Measurements from ENCODE around the gene MACROD1. TPM values are rescaled to one million over a fixed set of nuclear protein-coding genes. Genes with fewer than 3 reads are reported as not detected.

Gene MACROD1
- total RNA-seq, 1 donor from 2014 or later: 27.8 TPM

DNA sequence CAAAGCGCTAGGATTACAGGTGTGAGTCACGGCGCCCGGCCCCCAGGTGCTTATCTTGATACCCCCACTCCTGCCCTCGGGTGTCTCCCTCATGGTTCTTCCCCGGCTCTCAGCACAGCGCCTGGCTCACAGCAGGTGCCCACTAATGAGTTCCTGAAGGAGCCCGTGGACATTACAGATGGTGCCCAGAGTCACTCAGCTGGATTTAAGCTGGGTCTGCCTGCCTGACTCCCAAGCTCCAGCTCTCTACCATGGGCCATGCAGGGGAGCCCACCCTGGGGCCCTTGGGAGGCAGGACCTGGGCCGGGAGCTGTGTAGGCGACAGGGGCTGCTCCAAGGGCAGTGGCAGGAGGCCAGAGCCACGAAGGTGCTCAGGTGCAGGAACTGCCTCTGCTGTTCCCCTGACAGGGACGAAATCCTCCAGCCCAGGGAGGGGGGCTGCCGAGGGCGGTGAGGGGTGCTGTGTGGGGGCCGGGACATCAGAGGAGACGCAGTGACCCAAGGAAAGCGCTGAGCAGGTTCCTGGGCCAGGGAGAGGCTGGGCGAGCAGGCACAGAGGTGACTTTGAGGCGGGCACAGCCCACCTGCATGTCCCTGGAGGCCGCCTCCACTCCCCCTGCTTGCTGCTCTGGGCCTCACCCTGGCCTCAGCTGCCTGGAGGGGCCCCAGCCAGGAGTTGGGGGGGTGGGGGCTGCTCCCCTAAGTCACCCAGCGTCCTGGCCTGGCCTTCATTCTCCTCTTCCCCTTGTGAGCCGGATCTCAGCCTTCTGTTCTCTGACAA, 144.7 kb downstream of the MACROD1 start:
- H3K4me3 ChIP-seq (ENCODE audit: low read depth, low read length): no peak overlapping the region
- no peak for DNase-seq (ENCODE audit: low read depth)
- TF ChIP-seq, protein P1, sequence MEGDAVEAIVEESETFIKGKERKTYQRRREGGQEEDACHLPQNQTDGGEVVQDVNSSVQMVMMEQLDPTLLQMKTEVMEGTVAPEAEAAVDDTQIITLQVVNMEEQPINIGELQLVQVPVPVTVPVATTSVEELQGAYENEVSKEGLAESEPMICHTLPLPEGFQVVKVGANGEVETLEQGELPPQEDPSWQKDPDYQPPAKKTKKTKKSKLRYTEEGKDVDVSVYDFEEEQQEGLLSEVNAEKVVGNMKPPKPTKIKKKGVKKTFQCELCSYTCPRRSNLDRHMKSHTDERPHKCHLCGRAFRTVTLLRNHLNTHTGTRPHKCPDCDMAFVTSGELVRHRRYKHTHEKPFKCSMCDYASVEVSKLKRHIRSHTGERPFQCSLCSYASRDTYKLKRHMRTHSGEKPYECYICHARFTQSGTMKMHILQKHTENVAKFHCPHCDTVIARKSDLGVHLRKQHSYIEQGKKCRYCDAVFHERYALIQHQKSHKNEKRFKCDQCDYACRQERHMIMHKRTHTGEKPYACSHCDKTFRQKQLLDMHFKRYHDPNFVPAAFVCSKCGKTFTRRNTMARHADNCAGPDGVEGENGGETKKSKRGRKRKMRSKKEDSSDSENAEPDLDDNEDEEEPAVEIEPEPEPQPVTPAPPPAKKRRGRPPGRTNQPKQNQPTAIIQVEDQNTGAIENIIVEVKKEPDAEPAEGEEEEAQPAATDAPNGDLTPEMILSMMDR (conservative IDR thresholded peaks at IDR 0.05; ENCODE audit: low read depth, low read length): no peak

DNA sequence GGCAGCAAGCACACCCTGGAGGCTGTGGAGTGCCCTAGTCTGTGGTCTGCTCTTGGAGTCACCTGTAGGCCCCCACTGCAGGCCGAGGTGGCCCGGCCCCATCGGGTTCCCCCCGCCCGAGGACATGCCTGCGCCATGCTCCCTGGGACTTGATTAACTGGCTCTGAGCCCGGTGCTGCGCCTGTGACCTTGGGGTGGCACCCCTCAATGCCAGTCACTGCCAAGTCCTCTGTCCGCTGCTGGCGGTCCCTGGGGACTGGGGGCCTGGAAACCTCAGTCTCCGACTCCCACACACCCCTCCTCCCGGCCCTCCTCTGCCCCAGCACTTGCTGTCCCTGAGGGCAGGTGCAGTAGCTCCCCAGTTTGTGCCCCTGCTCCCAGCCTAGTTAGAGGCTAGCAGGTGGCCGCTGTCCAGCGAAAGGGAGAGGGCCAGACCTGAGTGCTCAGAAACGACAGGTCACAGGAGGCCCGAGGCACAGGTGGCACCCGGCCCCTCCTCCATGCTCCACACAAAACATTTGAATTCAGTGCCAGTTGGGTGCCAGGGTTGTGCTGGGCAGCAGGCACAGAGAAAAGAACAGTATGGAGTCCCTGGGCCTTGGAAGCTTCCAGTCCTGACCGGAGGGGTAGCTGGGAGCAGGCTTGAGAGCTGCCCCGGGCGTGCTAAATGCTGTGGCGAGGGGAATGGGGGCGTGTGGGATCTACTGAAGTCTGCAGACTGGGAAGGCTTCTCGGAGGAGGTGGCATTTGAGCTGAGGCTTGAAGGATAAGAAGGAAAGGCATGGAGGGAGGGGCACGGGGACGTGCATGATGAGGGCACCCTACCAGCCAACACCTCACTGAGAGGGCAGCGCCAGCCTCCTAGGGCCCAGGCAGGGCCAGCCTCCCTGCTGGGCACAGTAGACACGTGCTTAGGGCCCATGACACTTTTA, 146.5 kb downstream of the MACROD1 start:
- TF ChIP-seq, protein P1 (conservative IDR thresholded peaks at IDR 0.05; ENCODE audit: low read depth, low read length): no peak
- H3K4me3 ChIP-seq (ENCODE audit: low read depth, low read length): no peak overlapping the region
- DNase-seq (ENCODE audit: low read depth): no peak

DNA sequence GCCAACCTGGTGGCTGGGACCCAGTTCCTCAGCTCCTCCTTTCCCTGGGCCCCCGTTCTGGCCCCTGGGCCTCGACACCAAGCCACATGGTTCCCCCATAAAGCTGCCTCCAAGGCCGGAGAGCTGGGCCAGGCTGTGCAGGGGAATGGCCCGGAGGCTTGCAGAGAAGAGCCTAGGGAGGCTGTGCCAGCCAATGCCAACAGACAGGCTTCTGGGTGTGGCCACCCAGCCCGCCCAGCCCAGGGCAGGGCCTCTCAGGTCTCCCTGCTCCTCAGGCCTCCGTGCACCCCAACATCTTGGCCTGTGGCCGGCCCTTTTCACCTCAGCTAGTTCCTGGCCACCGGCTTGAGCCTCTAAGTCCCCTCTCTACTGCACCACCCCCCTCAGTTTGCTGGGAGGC, 147.6 kb downstream of the MACROD1 start:
- TF ChIP-seq, protein P1 (conservative IDR thresholded peaks at IDR 0.05; ENCODE audit: low read depth, low read length): no peak
- no peak for DNase-seq (ENCODE audit: low read depth)
- no peak overlapping the region for H3K4me3 ChIP-seq (ENCODE audit: low read depth, low read length)

DNA sequence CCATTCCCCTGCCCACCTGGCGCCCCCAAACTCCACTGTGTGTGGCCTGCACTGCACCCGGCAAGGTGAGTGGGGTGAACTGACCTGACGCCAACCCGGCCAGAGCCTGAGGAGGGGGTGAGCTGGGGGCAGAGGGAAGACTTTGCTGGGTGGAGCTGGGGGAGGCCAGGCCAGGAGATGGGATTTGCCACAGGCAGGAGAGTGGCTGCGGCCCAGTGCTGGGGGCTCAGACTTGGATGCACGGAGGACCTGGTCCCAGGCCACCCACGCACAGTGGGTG, 148.0 kb downstream of the MACROD1 start:
- TF ChIP-seq, protein P1 (conservative IDR thresholded peaks at IDR 0.05; ENCODE audit: low read depth, low read length): no peak
- H3K4me3 ChIP-seq (ENCODE audit: low read depth, low read length): no peak overlapping the region
- no peak for DNase-seq (ENCODE audit: low read depth)

DNA sequence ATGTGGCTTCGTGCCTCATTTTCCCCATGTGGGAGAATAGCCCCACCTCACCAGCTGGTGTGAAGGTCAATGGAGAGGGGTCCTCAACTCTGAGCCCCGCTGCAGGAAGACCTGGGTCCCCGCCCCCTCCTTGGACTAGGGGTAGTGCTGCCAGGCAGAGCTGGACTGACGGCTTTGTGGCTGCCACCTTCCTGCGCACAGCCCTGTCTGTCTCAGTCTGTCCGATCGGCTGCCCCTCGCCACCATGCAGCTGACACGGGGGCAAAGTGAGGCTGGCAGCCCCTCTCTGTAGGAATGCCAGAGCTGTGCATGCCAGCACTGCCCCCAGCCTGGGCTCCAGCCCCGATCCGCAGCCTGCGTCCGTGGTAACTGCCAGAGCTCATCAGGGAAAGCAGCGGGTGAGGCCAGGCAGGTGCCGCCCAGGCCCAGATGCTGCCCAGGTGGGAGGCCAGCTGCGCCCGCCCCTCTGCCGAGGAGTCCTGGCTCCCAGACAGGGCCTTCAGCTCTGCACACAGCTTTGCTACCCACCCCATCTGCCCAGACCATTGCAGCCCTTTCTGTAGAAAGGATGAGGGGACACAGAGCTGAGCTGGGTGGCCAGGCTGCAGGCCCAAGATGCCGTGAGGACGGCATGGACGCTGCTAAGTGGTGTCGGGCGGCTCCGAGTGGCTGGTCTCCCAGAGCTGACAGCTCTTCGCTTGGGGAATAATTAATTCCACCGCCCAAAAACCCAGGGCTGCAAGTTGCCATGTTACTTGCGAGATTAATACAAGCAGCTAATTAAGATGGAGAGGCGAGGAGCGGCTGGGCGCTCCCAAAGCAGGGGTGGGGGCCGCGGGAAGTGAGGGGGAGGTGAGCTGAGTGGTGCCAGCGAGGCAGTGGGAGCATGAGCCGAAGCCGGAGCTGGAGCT, 149.7 kb downstream of the MACROD1 start:
- no peak for DNase-seq (ENCODE audit: low read depth)
- no peak overlapping the region for H3K4me3 ChIP-seq (ENCODE audit: low read depth, low read length)
- TF ChIP-seq, protein P1 (conservative IDR thresholded peaks at IDR 0.05; ENCODE audit: low read depth, low read length): no peak

DNA sequence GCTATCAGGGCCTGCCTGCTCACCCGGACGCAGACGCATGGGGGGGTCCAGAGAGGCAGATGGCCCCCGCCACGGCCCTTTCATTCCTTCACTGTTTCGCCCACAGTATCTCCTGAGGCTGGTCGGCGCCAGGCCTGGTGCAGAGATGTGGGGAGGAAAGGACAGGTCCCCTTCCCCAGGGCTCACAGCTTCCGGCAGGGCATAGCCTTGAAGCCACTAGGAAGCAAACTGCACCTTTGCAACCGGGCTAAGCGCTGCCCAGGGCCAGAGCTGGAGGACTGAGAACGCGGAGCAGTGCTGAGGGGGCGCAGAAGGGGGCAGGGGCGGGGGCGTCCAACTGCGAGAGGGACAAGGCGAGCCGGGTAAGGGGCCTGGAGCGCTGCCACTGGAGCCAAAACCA, 150.4 kb downstream of the MACROD1 start:
- no peak for DNase-seq (ENCODE audit: low read depth)
- H3K4me3 ChIP-seq (ENCODE audit: low read depth, low read length): no peak overlapping the region
- TF ChIP-seq, protein P1 (conservative IDR thresholded peaks at IDR 0.05; ENCODE audit: low read depth, low read length): no peak

Measured in epithelial cell of proximal tubule (primary cell).